Ovary (tissue), 3 donors: ENCODE data around the gene COL25A1.

Experiments used
- CTCF ChIP-seq, 3 donors: fragments of 450-650 bp in 2 of 3; fragments of 200-600 bp in 1 of 3; IDR thresholded peaks; one replicate each; pipeline versions ENCODE4 v1.5.1 to v1.8.0; 2016 to 2022; ENCODE audit warnings: antibody characterized with exemption in 3 of 3, mild to moderate bottlenecking in 1 of 3
- EP300 ChIP-seq: sonication (generic); formaldehyde crosslinking; IDR thresholded peaks from one replicate; pipeline ENCODE4 v1.6.1; 2017; ENCODE audit warnings: antibody characterized with exemption
- POLR2A ChIP-seq: fragments of 450-650 bp; IDR thresholded peaks from one replicate; pipeline ENCODE4 v1.6.1; 2017; ENCODE audit warnings: antibody characterized with exemption, mild to moderate bottlenecking, moderate library complexity
- donor health status: DM: no; HTN: no; CAD: no.

GRCh38 chr4:109148577-109149075, 153.8 kb downstream of the COL25A1 start:
- no peak for TF ChIP-seq POLR2A
- TF ChIP-seq CTCF (IDR thresholded peaks at IDR 0.05), result no peak
- no peak for TF ChIP-seq EP300
